ENCODE data around the gene DDIAS. TPM values are rescaled to one million over a fixed set of nuclear protein-coding genes. Genes with fewer than 3 reads are reported as not detected.

Gene DDIAS
- total and polyA plus RNA-seq, 9 of the 15 experiments (the other 6 are each of a cell fraction or from before 2014, with no cell fraction given) = 9.4 to 27.2 (median 23.3) TPM

- TF ChIP-seq ZBTB40 (IDR thresholded peaks at IDR 0.05) (no peak), ZBTB40 (CRISPR knock-in tag; IDR thresholded peaks at IDR 0.05) (no peak), NFRKB (IDR thresholded peaks at IDR 0.05; ENCODE audit: low read depth) (no peak), CHCHD3 (CRISPR knock-in tag; IDR thresholded peaks at IDR 0.05) (no peak), XRCC4 (IDR thresholded peaks at IDR 0.05; ENCODE audit: extremely low read depth, insufficient read depth, insufficient read length) (no peak)
Observed at GRCh38 chr11:82892611-82893169, 8.8 kb upstream of the DDIAS start (continued).
